Fibroblast of lung (primary cell): ENCODE results near the gene DAZAP2. TPM values are rescaled to one million over a fixed set of nuclear protein-coding genes. Genes with fewer than 3 reads are reported as not detected.
A peak's percentile ranks its signal among the peaks of the same experiment; 100 is the strongest.
"Not testable (repeated sequence)": the region's sequence is repeated elsewhere in the genome, so short reads cannot be mapped to it uniquely, and the experiment has no call there.

Source experiments
- DNase-seq, 2 donors: peaks; one replicate each; pipeline versions ENCODE4 v3.0.0 to v3.0.0-alpha.2; 2010; ENCODE audit warnings: low read depth in 2 of 2
- H2AFZ ChIP-seq: 2 replicates; pipeline ENCODE4 v1.5.1; 2012; ENCODE audit warnings: low read length, control low read depth, inconsistent platforms
- H3K27ac ChIP-seq: 2 replicates; pipeline ENCODE4 v1.5.1; 2011; ENCODE audit warnings: low read length, control low read depth; ENCODE audit not compliant: insufficient read depth
- H3K27me3 ChIP-seq: 2 replicates; pipeline ENCODE4 v1.5.1; 2011; ENCODE audit warnings: mild to moderate bottlenecking, low read length; ENCODE audit not compliant: control insufficient read depth, insufficient read depth
- H3K36me3 ChIP-seq: 2 replicates; pipeline ENCODE4 v1.5.1; 2011; ENCODE audit warnings: low read length; ENCODE audit not compliant: control insufficient read depth, insufficient read depth
- H3K4me1 ChIP-seq: 2 replicates; pipeline ENCODE4 v1.5.1; 2011; ENCODE audit warnings: low read length; ENCODE audit not compliant: control insufficient read depth, insufficient read depth; ENCODE audit errors: extremely low read depth
- H3K4me2 ChIP-seq: 2 replicates; pipeline ENCODE4 v1.5.1; 2011; ENCODE audit warnings: low read length, control low read depth; ENCODE audit not compliant: insufficient read depth; ENCODE audit errors: extremely low read depth
- H3K4me3 ChIP-seq, 4 experiments: fragments of 200-600 bp in 1 of 4; sonication (generic) in 1 of 4; replicated peaks in 1 of 4; 2 replicates each; pipeline ENCODE4 v1.5.1; 2011 to 2016; ENCODE audit warnings: low read length in 4 of 4, low read depth in 3 of 4, mild to moderate bottlenecking in 3 of 4, control low read depth in 2 of 4, inconsistent platforms in 1 of 4, mixed read lengths in 1 of 4; ENCODE audit not compliant: insufficient read depth in 1 of 4; ENCODE audit errors: control extremely low read depth in 1 of 4
- H3K79me2 ChIP-seq: 2 replicates; pipeline ENCODE4 v1.5.1; 2012; ENCODE audit warnings: mild to moderate bottlenecking, low read length, inconsistent platforms; ENCODE audit not compliant: control insufficient read depth, insufficient read depth
- H3K9ac ChIP-seq: 2 replicates; pipeline ENCODE4 v1.5.1; 2011; ENCODE audit warnings: mild to moderate bottlenecking, low read length, control low read depth; ENCODE audit not compliant: insufficient read depth
- H3K9me3 ChIP-seq: 2 replicates; pipeline ENCODE4 v1.5.1; 2012; ENCODE audit warnings: low read depth, low read length; ENCODE audit not compliant: control insufficient read depth, insufficient read depth
- H4K20me1 ChIP-seq: 2 replicates; pipeline ENCODE4 v1.5.1; 2011; ENCODE audit warnings: low read length; ENCODE audit not compliant: control insufficient read depth, insufficient read depth; ENCODE audit errors: extremely low read depth
- CTCF ChIP-seq, 2 donors: IDR thresholded peaks in 1 of 2; conservative IDR thresholded peaks in 1 of 2; 1 replicate in 1 of 2; 2 replicates in 1 of 2; pipeline ENCODE4 v1.5.1; 2011 to 2012; ENCODE audit warnings: low read length in 2 of 2, control low read depth in 1 of 2, inconsistent platforms in 1 of 2, low read depth in 1 of 2, mild to moderate bottlenecking in 1 of 2
- EZH2 ChIP-seq: IDR thresholded peaks from 2 replicates; pipeline ENCODE4 v1.5.1; 2012; ENCODE audit warnings: low read length, control low read depth, mild to moderate bottlenecking; ENCODE audit errors: missing control alignments
- polyA plus RNA-seq, 2 donors: library from polyadenylated mRNA; depleted of rRNA in 1 of 2; stranded (reverse) in 1 of 2; unstranded in 1 of 2; fragments of >200 nt; gene quantifications; 2 replicates each; pipeline ENCODE4 v1.2.1, GENCODE V29; 2011 to 2012; ENCODE audit warnings: missing spikeins in 1 of 2
- total RNA-seq: library from RNA; depleted of rRNA; stranded (reverse); fragments of >200 nt; gene quantifications from 2 replicates; pipeline ENCODE4 v1.2.1, GENCODE V29; 2014

The DAZAP2 gene
- total and polyA plus RNA-seq, 2 donors (not counting 1 experiment from before 2014, with no cell fraction given) = 59.6 to 303 TPM

- no peaks in the 10 kb centered on the region for H3K27me3 ChIP-seq
- H3K4me1 ChIP-seq = peaks cover 3% of the 10 kb centered on the region
- TF ChIP-seq EZH2 = no peak
- TF ChIP-seq CTCF (conservative IDR thresholded peaks at IDR 0.05 in 1 of 2, IDR thresholded peaks at IDR 0.05 in 1 of 2; ENCODE audit: low read depth in 1 of 2, low read length in 2 of 2) = no peak
- H3K9me3 ChIP-seq = no peaks in the 10 kb centered on the region
- peaks cover 14% of the 10 kb centered on the region for H3K79me2 ChIP-seq
- H3K4me3 ChIP-seq = peak overlapping the region; percentile 63 to 77 (median 68)
- no peaks in the 10 kb centered on the region for H3K36me3 ChIP-seq
- peak overlapping the region; percentile 83 for H2AFZ ChIP-seq
- H3K9ac ChIP-seq = no peak overlapping the region
- no peaks in the 10 kb centered on the region for H4K20me1 ChIP-seq
- H3K4me2 ChIP-seq = peak overlapping the region; percentile 97
- DNase-seq = peak; percentile 75 to 90
- H3K27ac ChIP-seq = peak overlapping the region; percentile 86
Measured at GRCh38 chr12:51270951-51271518, 32.4 kb downstream of the DAZAP2 start.

DNA sequence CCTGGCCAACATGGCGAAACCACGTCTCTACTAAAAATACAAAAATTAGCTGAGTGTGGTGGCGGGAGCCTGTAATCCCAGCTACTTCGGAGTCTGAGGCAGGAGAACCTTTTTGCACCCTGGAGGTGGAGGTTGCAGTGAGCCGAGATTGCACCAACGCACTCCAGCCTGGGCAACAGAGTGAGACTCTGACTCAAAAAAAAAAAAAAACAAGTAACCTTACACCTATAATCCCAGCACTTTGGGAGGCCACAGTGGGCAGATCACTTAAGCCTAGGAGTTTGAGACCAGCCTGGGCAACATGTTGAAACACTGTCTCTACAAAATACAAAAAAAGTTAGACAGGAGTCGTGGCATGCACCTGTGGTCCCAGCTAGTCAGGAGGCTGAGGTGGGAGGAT is 34.2 kb downstream of the DAZAP2 start:
- not testable (repeated sequence) for H3K36me3 ChIP-seq, DNase-seq, H3K4me2 ChIP-seq

GRCh38 chr12:51275088-51275487 is 36.5 kb downstream of the DAZAP2 start:
- Histone ChIP-seq H3K4me2 (no peak overlapping the region), H3K9me3 (no peaks in the 10 kb centered on the region), H3K27ac (no peak overlapping the region), H3K4me1 (peaks cover 3% of the 10 kb centered on the region), H3K4me3 (no peak overlapping the region), H2AFZ (no peak overlapping the region), H3K36me3 (no peaks in the 10 kb centered on the region), H3K27me3 (no peaks in the 10 kb centered on the region), H3K79me2 (no peaks in the 10 kb centered on the region), H4K20me1 (no peaks in the 10 kb centered on the region), H3K9ac (no peak overlapping the region)
- TF ChIP-seq CTCF (conservative IDR thresholded peaks at IDR 0.05 in 1 of 2, IDR thresholded peaks at IDR 0.05 in 1 of 2; ENCODE audit: low read depth in 1 of 2, low read length in 2 of 2) (no peak), EZH2 (no peak)
- DNase-seq = no peak

More for the DNA sequence above, 34.2 kb downstream of the DAZAP2 start:
- H3K27me3 ChIP-seq, H3K9ac ChIP-seq, H3K9me3 ChIP-seq, H4K20me1 ChIP-seq, H2AFZ ChIP-seq, H3K4me1 ChIP-seq, H3K79me2 ChIP-seq, H3K27ac ChIP-seq, H3K4me3 ChIP-seq: not testable (repeated sequence)
